Body of pancreas (tissue), 4 donors: ENCODE data around the gene SLC17A7. TPM values are rescaled to one million over a fixed set of nuclear protein-coding genes. Genes with fewer than 3 reads are reported as not detected.
"Not testable (repeated sequence)": the region's sequence is repeated elsewhere in the genome, so short reads cannot be mapped to it uniquely, and the experiment has no call there.

ENCODE experiments used
- ATAC-seq: fragments of 150-250 bp; one replicate; pipeline ENCODE4 v1.9.1; 2016
- DNase-seq, 4 donors: peaks; one replicate each; pipeline ENCODE4 v3.0.0-alpha.2; 2019
- H3K27ac ChIP-seq, 4 donors: fragments of 200-600 bp; sonication (generic); 1 replicate in 3 of 4; 2 replicates in 1 of 4; pipeline versions ENCODE4 v1.5.1 to v1.6.1; 2016 to 2019; ENCODE audit warnings: mild to moderate bottlenecking in 1 of 4, mixed read lengths in 1 of 4, moderate library complexity in 1 of 4
- H3K27me3 ChIP-seq, 2 donors: fragments of 200-600 bp; sonication (generic); one replicate each; pipeline ENCODE4 v1.6.0; 2016; ENCODE audit warnings: mild to moderate bottlenecking in 1 of 2
- H3K36me3 ChIP-seq, 2 donors: fragments of 200-600 bp; sonication (generic); replicated peaks in 1 of 2; 2 replicates each; pipeline ENCODE4 v1.5.1; 2016; ENCODE audit warnings: low read depth in 2 of 2; ENCODE audit not compliant: insufficient read depth in 1 of 2
- H3K4me1 ChIP-seq: fragments of 200-600 bp; sonication (generic); one replicate; pipeline ENCODE4 v1.6.0; 2016
- H3K4me3 ChIP-seq, 2 donors: fragments of 200-600 bp; sonication (generic); 1 replicate in 1 of 2; 2 replicates in 1 of 2; pipeline ENCODE4 v1.5.1; 2016 to 2019
- H3K9me3 ChIP-seq, 3 donors: fragments of 200-600 bp; sonication (generic); 1 replicate in 2 of 3; 2 replicates in 1 of 3; pipeline ENCODE4 v1.5.1; 2016
- CTCF ChIP-seq, 7 experiments: fragments of 450-650 bp in 4 of 7; fragments of 200-600 bp in 3 of 7; sonication (generic) in 3 of 7; IDR thresholded peaks; one replicate each; pipeline ENCODE4 v1.5.1; 2016 to 2019; ENCODE audit warnings: antibody characterized with exemption in 7 of 7
- POLR2A ChIP-seq, 3 donors: fragments of 450-650 bp; IDR thresholded peaks; one replicate each; pipeline ENCODE4 v1.6.1; 2016; ENCODE audit warnings: antibody characterized with exemption in 3 of 3, mild to moderate bottlenecking in 2 of 3
- WGBS, 2 donors: methylation state at CpG; one replicate each; pipeline ENCODE4 v1.1.5; 2017; 5-methylcytosine and 5-hydroxymethylcytosine counted together
- intact Hi-C: fragments of 100-400 bp; cut with DNase I; formaldehyde crosslinking; loops from one replicate; pipeline ENCODE4 v1.15.1; 2023
- total RNA-seq, 2 donors: library from RNA; depleted of rRNA; stranded (reverse); fragments of >200 nt; gene quantifications; one replicate each; pipeline ENCODE4 v1.1.0, GENCODE V29; 2016

The SLC17A7 gene
- total RNA-seq, 2 donors from 2014 or later = 0.26 TPM; not detected in 1

GRCh38 chr19:49445997-49446396 lies 4.7 kb upstream of the SLC17A7 start:
- Histone ChIP-seq H3K9me3 (no peaks in the 10 kb centered on the region), H3K36me3 (no peaks in the 10 kb centered on the region), H3K27ac (no peak overlapping the region), H3K4me1 (peaks cover 26% of the 10 kb centered on the region), H3K27me3 (peaks cover 0 to 11% of the 10 kb centered on the region in 2 donors), H3K4me3 (no peak overlapping the region)
- WGBS, 2 donors = 71 to 75% methylated on average over 3 of the region's 3 CpGs
- intact Hi-C loops = no loop called here
- DNase-seq (no peak), ATAC-seq (no peak)
- TF ChIP-seq CTCF (IDR thresholded peaks at IDR 0.05) (no peak), POLR2A (IDR thresholded peaks at IDR 0.05) (no peak)

- peak in 1 of 3 donors; percentile 2 for TF ChIP-seq POLR2A (IDR thresholded peaks at IDR 0.05)
- not testable (repeated sequence) for H3K9me3 ChIP-seq, H3K27ac ChIP-seq, DNase-seq, H3K4me3 ChIP-seq, ATAC-seq, H3K36me3 ChIP-seq
- Histone ChIP-seq H3K4me1 (peaks cover 17% of the 10 kb centered on the region), H3K27me3 (peaks cover 0 to 24% of the 10 kb centered on the region in 2 donors)
- WGBS, 2 donors = 47 to 73% methylated on average over 5 of the region's 5 CpGs
- intact Hi-C loops = loop anchor here (5.0 kb wide), 1 partner anchor 52 kb away; no protein-coding TSS in a partner anchor
Observed at GRCh38 chr19:49444100-49444700, 2.9 kb upstream of the SLC17A7 start.

- 0% methylated on average over 8 to 47 of the region's 47 CpGs for WGBS, 2 donors
- intact Hi-C loops = loop anchor here (5.0 kb wide), 1 partner anchor 51 kb away; no protein-coding TSS in a partner anchor
Observed at GRCh38 chr19:49443366-49444099, 2.2 kb upstream of the SLC17A7 start.

GRCh38 chr19:49442771-49443365 lies 1.5 kb upstream of the SLC17A7 start:
- ATAC-seq = peak; percentile 66
- H3K4me3 ChIP-seq = peak overlapping the region; percentile 20 to 25
- H3K36me3 ChIP-seq = no peaks in the 10 kb centered on the region
- TF ChIP-seq CTCF (IDR thresholded peaks at IDR 0.05) (no peak), POLR2A (IDR thresholded peaks at IDR 0.05) (no peak)
- H3K27ac ChIP-seq = peak overlapping the region in 3 of 4 donors; percentile 28 to 73 (median 59)
- peak; percentile 90 to 95 (median 93) for DNase-seq
- intact Hi-C loops = loop anchor here (5.0 kb wide), 1 partner anchor 51 kb away; no protein-coding TSS in a partner anchor
- H3K27me3 ChIP-seq = peaks cover 0 to 30% of the 10 kb centered on the region in 2 donors
- 1 to 3% methylated on average over 29 to 43 of the region's 43 CpGs for WGBS, 2 donors
- no peaks in the 10 kb centered on the region for H3K9me3 ChIP-seq
- H3K4me1 ChIP-seq = peaks cover 15% of the 10 kb centered on the region

More at GRCh38 chr19:49443366-49444099, 2.2 kb upstream of the SLC17A7 start:
- no peaks in the 10 kb centered on the region for H3K9me3 ChIP-seq
- peak; percentile 63 to 98 (median 87) for TF ChIP-seq CTCF (IDR thresholded peaks at IDR 0.05)
- peak in 2 of 3 donors; percentile 0 to 17 for TF ChIP-seq POLR2A (IDR thresholded peaks at IDR 0.05)
- peaks cover 15% of the 10 kb centered on the region for H3K4me1 ChIP-seq
- DNase-seq (peak; percentile 95 to 97 (median 96)), ATAC-seq (peak; percentile 90)
- H3K36me3 ChIP-seq = no peaks in the 10 kb centered on the region
- peak overlapping the region; percentile 20 to 25 for H3K4me3 ChIP-seq
- peak overlapping the region in 3 of 4 donors; percentile 28 to 73 (median 59) for H3K27ac ChIP-seq
- H3K27me3 ChIP-seq = peaks cover 0 to 30% of the 10 kb centered on the region in 2 donors

GRCh38 chr19:49442354-49442753 lies 1.0 kb upstream of the SLC17A7 start:
- H3K27ac ChIP-seq = no peak overlapping the region
- peaks cover 0 to 30% of the 10 kb centered on the region in 2 donors for H3K27me3 ChIP-seq
- intact Hi-C loops = loop anchor here (5.0 kb wide), 1 partner anchor 50 kb away; no protein-coding TSS in a partner anchor
- no peaks in the 10 kb centered on the region for H3K36me3 ChIP-seq
- TF ChIP-seq CTCF (IDR thresholded peaks at IDR 0.05) (no peak), POLR2A (IDR thresholded peaks at IDR 0.05) (no peak)
- peaks cover 15% of the 10 kb centered on the region for H3K4me1 ChIP-seq
- DNase-seq (peak in 2 of 4 donors; percentile 29 to 34), ATAC-seq (no peak)
- H3K9me3 ChIP-seq = no peaks in the 10 kb centered on the region
- WGBS, 2 donors = 1 to 5% methylated on average over 11 of the region's 11 CpGs
- H3K4me3 ChIP-seq = no peak overlapping the region
